NAMALWA (cell line): ENCODE measurements around the gene CHMP1B.
"Not testable (repeated sequence)": the region's sequence is repeated elsewhere in the genome, so short reads cannot be mapped to it uniquely, and the experiment has no call there.

Experiments used
- DNase-seq: peaks from one replicate; pipeline ENCODE4 v3.0.0-alpha.2; 2015; ENCODE audit warnings: low spot score

The CHMP1B gene

DNA sequence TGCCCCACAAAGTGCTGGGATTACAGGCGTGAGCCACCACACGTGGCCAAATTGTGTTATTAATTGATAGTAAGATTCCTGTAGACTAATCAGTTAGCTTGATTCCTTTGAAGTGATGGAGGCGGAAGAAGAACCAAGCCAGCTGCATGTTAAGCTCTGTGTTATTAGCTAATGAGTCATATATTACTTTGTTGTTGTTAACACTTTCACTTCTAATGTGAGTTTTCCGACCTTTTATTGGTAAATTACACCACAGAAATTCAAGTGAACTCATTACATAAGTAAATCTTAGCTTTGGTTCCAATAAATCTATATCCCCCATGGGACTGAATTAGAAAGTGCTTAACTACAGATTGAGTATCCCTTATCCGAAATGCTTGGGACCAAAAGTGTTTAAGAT lies 20.3 kb downstream of the CHMP1B start:
- no peak for DNase-seq

DNA sequence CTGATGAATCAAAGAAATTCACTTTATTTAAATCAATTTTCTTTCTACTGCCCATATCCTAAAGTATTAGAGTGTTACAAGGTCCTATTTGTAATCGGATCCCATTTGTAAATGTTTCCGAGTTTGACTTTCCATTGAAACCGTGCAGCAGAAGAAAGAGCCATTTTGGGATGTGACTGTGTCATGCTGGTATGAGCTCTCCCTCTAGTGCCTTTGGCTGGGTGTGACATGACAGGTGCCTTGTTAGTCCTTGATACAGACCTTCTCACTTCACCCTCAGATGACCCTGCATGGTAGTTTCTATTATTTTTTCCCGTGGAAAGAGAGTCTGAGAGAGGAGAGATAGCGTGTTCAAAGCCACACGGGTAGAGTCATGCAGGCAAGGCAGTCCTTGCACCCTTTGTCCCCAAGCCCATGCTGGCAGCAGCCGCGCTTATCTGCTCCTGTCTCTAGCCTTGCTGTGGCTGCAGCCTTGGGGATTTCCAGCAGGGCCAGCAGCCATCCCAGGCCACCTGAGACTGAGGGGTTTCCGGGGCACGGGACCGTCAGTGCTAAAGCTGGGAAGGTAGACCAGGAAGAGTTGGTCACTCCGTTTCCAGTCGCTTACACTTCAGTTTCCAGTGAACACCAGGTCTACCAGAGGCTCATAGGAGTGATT lies 21.4 kb downstream of the CHMP1B start:
- peak; percentile 41 for DNase-seq

DNA sequence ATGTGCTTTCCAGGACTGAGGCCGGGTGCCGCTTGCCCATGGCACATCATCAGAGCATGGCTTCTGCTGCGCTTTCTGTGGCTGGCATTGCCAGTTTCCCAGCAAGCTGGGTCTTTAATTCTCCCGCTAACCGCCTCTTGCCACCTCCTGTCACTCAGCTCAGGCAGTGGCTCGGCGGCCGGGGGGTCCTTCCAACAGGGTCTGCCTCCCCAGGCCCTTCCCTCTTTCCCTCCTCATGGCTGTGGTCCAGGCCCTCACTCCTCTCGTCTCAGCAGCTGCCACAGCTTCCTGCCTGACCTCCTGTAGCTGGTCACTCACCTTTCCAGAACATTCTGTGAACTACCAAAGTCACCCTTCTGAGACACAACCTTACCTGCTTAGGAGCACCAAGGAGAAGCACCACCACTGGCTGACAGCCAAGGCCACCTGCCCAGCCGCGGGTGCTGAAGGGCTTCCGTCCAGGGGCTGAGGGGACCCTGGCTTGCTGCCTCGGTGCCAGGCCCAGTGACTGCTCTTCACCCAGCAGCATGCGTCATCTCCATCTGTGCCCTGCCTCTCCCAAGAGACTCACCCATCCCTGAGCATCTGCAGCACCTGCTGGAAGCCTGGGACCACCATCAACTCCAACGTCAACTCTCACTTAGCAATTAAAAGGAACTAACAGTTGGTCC lies 22.6 kb downstream of the CHMP1B start:
- no peak for DNase-seq

DNA sequence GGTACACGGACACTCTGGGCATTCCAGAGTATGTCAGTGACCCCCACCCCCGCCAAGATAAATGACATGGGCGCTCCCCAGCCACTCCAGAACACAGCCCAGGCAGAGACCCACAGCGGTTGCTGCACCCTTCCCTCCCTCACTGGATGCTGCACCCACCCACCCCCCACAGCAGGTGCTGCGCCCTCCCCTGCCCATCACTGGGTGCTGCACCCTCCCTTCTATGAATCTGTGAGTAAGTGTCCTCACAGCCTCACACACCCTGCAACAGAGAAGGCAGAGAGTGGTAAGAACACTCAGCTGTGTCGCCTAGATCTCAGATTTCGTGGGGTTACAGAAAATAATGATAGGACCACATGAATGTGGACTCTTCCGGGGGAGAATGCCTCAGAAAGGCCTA lies 23.5 kb downstream of the CHMP1B start:
- DNase-seq: no peak

DNA sequence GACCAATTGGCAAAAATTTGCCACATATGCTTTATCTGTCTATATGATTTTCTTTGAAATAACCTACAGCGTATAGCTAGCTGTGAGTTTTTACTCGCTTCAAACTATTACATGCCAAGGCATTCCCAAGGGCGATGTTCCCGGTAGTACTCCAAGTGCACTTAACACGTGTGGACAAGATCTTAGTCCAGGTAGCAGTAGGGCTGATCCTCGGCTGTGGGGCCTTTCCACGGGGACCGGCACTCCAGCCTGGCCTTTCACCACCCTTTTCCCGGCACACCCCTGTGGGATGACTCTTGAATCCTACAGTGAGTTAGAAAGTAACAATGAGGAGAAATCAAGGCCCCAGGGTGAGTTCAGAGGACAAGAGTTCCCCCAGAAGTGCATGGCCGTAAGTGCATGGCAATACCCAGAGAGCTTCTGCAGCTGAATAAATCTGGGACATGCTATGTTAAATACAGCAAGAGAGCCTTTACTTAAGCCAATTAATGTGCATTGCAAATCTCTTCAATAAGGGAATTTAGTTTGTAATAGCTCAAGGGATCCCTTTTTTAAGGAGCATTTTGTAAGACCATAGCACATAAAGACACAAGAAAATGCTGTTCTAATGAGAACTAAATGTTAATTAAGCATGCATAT lies 26.4 kb downstream of the CHMP1B start:
- no peak for DNase-seq

DNA sequence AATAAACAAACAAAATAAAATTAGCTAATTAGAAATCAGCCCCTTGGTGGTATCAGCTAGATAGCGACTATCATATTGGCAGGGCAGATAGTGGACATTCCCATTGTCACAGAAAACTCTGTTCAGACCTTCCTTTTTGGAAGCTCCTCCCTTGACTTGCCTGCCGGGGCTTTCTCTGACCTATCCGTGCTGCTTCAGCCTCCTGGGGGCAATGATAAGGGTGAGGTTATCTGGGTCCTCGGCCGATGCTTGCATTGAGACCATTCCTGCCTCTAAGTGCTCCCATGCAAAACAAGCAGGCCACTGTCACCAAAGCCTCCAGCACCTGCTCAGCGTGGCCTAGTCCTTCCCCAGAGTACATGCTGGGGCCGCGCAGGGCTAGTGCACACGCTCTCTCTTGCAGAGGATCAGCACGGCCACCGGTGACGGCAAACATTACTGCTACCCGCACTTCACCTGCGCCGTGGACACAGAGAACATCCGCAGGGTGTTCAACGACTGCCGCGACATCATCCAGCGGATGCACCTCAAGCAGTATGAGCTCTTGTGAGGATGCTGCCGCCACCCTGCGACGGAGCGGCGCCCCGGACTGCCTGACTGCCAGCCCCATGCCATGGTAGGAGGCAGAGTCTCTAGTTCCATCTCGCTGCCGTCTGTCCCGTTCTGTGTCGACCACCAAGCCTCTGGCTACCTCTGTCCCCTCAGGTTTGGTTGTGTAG lies 29.5 kb downstream of the CHMP1B start:
- DNase-seq: no peak

DNA sequence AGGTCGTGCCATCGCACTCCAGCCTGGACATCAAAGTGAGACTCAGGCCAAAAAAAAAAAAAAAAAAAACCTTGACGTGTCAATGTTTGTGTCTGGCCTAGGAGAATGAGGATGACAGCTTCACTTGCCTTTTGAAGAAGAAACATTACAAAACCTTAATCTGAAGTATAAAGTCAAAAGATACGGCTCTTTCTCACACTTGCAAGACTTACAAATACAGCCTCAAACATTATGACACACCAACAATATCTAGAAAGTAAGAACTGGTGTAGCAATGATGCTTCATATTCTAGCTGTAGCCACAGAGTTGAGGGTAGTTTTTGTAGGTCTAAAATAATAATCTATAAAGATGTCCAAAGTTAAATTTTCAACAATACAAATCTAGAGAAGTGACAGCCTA lies 31.4 kb downstream of the CHMP1B start:
- DNase-seq: no peak

DNA sequence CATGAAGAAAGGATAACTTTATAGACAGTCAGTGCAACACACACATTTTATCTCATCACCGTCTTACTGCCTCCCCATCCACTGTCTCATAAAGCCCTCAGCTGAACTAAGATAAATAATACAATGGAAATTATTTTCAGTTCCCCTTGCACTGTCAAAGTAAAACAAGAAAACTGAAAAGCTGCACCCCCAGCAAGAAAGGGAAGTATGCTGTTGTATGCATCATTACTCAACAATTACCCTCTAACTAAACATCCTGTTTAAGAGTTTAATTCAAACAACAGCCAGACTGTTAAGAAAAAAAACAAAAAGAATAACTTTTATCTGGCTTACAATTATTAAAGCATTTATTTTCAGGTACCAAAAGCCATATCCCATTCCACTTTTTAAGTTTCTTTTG lies 31.9 kb downstream of the CHMP1B start:
- peak; percentile 50 for DNase-seq

DNA sequence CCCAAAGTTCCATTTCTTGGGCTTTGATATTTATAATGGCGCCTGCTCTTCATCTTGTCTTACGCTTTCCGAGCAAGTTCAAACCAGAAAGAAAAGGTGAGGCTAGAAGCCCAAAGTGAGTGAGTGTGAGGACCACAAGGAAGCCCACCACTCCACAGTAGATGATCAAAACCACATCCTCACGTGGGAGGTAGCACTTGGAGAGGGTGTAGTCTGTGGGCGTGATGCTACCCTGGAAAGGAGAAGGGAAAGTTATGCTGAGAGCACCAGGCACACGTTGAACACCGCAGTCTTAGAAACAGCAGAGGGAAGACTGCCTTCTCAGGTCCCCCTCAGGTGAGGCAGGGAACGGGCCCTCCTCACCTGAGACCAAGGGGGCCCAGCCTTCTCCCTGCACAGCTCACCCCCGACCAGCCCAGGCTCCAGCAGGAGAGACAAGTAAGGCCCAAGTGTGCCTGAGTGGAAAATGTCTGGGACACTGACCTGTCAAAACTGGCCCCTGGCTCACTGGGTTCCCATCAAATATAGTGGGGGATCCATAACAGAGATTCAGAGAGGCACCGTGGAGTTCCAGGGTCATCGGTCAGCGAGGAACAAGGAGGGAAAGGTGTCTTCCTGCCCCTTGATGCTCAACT lies 33.3 kb downstream of the CHMP1B start:
- DNase-seq: no peak

DNA sequence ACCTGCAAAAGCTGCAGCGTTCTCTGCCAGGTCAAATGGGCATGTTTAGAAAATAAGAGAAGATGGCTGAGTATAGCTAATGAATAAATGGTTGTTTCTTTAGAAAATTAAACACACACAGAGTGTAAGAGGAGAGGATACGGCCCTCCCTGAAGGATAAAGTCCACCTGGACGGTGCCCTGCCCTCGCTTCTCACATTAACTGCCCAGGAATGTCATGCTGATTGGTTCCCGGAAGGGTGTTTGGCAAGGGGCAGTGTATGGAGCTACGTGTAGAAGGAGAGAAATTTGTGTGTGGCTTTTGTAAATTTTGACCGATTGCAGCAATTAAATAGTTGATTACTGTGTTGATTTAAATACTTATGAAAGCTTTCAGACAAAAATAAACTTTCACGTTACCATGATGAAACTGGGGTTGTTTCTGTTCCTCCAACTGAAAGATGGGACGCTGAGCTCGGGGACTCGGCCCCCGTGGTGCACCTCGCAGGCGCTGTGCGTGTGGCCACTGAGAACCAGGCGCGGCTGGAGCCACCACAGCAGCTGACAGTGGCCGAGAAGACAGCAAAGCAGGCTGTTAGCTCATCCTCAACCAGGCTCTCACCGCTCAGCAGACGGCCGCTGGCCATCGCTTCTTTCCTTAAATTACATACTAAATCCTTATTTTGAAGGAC lies 34.2 kb downstream of the CHMP1B start:
- no peak for DNase-seq

DNA sequence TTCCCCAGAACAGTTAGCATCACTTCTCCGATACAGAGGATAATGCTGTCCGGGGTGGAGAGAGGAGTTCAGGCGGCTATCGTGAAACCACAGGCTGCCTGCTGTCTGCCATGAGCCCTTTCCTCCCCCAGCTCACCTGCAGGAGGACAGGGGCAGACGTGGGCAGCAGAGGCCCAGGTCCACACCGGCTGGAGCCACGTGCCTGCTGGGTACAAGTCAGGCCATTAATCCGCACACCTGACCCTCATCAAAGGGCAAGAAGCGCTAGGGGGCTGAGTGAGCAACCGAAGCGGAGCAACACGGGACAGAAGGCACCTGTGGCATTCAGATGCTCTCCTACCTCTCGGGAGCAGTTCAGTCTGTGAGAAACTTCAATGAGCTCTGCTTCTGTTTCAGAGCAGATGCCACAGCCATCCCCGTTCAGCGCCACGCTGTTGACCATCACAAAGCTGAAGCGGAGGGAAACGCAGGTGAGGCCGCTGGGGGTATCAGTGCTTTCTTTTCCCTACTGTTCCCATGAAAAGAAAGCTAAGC lies 35.4 kb downstream of the CHMP1B start:
- no peak for DNase-seq

DNA sequence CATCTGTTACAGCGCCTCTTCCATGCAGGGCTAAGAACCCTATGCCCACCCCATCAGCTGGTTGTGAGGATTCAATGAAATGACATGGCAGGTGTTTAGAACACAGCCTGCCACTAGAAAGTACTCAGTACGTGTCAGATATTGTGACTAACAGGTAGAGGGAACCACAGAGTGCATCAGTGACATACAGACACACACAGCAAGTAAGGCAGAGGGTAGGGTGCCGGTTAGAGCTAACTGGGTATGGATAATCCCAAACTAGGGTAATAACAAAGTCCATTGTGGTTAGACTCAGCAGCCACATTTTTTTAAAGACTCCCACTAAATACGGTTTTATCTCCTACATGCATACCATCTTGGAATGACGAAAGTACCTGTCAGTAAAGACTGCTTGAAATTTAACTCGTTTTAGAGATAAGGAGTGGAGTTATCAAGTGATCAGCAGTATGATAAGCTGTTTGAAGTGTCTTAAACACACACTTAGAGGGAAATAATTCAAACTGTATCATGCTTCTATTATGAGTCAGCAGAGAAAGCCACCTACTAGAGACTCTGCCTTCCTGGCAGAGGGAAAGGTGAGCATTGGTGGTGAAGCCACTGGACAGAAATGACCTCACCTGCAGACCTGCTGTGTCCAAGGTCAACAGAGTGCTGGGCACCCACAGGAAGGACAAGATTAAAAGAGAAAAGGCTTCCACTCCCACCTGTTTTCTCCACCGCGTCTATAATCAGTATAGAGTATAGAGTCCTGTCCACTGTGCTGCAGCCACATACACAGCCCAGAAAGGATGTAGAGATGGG lies 36.3 kb downstream of the CHMP1B start:
- DNase-seq: no peak

DNA sequence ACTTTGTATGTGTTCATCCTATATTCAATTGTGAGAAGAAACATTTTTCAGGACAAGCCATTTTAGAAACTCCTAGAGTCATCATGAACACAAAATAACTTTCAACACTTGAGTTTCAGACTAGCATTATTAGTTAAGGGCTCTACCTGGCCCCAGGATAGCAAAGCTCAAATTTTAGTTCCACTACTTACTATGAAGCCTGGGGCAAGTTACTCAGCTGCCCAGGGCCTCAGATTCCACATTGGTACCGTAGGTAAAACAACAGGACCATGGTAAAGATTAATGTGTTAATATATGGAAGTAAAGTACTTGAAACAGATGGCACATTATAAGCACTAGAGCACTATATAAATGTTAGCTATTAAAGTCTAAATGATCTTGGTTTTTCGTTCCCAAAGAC lies 37.5 kb downstream of the CHMP1B start:
- DNase-seq: no peak

DNA sequence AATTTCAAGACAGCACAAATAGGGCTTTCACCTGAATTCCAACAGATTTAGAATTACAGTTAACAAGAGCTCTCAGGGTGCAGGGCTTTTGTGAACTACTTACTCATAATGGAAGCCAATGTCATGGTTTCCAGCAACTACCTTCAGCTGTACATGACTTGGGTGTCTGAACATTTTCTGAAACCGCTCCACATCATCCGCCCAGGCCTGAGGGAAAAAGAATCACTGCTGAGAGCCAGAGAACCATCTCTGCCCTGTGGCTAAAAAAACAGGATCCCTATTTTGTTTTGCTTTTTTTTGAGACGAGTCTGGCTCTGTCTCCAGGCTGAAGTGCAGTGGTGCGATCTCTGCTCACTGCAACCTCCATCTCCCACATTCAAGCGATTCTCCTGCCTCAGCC lies 38.1 kb downstream of the CHMP1B start:
- no peak for DNase-seq

DNA sequence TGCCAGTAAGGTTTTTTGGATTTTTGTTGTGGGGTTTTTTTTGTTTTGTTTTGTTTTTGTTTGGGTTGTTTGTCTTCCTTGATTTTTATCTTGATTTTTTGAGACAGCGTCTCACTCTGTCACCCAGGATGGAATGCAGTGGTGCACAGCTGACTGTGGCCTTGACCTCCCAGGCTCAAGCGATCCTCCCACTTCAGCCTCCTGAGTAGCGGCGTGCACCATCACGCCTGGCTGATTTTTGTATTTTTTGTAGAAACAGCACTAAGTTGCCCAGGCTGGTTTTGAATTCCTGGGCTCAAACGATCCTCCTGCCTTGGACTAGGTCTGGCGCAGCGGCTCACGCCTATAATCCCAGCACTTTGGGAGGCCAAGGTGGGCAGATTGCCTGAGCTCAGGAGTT lies 40.5 kb downstream of the CHMP1B start:
- no peak for DNase-seq

DNA sequence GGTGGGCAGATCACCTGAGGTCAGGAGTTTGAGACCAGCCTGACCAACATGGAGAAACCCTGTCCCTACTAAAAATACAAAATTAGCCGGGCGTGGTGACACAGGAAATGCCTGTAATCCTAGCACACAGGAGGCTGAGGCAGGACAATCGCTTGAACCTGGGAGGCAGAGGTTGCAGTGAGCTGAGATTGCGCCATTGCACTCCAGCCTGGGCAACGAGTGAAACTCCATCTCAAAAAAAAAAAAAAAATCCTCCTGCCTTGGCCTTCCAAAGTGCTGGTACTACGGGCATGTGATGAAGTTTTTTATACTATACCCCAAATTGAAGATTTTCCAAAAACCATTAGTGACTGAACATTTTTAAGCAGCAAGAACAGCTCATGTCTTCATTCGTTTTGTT lies 41.2 kb downstream of the CHMP1B start:
- DNase-seq: not testable (repeated sequence)

DNA sequence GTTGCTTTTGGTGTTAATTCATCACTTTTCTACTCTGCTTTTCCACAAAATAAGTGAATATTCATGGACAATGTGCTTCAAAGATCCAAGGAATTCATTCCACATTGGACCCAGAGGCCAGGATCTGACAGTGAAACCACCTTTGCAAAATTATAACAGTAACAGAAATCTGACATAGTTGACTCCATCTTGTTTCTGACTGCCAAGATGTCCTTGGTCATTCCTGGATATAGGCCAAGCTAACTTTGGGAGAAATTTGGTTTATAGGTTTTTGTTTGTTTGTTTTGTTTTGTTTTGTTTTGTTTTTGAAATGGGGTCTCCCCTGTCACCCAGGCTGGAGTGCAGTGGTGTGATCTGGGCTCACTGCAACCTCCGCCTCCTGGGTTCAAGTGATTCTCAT lies 46.6 kb downstream of the CHMP1B start:
- DNase-seq: no peak

DNA sequence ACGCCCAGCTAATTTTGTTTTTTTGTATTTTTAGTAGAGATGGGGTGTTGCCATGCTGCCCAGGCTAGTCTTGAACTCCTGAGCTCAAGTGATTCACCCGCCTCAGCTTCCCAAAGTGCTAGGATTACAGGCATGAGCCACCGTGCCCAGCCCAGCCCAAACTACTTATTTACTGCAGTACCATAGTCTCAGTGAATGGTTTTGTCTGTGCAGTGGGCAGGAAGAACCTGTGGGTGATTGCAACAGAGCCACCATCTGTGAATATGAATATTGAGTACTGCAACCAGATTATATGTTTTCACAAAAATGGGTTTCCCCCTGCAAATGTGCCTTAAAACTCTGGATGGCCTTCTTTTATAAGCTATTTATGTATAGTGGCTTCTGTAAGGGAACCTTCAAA lies 47.9 kb downstream of the CHMP1B start:
- no peak for DNase-seq

DNA sequence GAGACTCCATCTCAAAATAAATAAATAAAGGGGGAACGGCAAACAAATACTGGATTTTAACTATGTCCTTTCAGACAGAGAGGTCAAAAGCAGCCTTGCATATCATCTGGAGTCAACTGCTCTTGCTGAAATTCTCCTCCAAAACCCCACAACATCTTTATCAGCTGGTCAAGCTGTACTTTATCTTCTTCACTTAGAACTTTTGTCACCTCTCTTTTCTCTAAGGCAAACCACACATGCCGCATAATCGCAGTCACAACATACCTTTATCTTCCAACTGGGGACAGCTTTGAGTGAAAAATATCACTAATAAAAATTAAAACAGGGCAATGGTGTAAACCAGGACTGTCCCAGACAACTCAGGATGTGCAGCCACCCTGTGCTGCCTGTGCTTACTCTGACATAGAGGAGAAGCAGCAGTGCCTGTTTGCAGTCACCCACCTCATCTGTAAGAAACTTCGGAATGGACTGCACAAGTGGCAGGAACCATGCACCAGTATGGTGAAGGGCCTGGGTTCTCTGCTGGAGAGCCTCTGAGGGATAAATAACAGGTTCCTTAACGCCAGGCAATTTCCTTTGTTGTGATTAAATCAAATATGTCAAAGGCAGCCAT lies 50.7 kb downstream of the CHMP1B start:
- no peak for DNase-seq

DNA sequence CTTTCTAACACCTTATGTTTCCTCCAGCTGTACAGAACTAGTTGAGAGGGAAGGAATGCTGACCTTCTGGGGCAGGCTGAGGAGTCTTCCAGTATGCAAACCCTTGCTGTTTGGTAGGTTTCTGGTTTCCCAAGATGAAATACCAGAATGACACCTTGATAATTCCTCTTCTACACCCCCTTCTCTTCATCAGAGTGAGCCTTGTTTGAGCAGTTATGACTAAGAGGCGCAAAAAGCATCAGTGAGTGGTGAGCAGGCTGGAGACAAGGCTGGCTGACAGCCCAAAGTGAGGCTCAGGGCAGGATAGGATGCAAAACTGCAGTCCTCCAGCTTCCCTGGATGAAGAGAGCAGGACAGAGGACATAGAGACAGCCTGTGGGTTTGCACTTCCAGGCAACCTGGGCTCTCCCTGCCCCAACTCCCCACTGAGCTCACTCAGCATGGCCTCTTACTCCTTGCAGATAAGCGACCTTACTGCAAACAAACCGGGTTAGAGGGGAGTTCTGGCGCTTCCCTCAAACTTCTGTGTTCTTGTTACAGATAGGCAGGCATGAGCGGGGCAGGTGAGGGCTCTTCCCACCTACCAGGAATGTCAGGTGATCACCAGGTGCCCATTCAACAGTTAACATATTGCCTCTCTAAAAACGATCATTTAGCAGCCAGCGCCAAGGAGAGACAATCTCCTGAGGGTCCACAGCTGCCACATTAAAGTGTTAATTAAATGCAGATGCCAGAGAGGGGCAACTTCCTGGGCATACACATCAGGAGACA lies 51.5 kb downstream of the CHMP1B start:
- no peak for DNase-seq
